ENCODE results near the gene KIF11. TPM values are rescaled to one million over a fixed set of nuclear protein-coding genes. Genes with fewer than 3 reads are reported as not detected.

The KIF11 gene
- total and polyA plus RNA-seq, 9 of the 15 experiments (the other 6 are each of a cell fraction or from before 2014, with no cell fraction given) = 11.3 to 54.4 (median 29.2) TPM

- intact Hi-C loops (cut with micrococcal nuclease) = no loop called here
- POLR2A ChIA-PET = no interaction called here
- Histone ChIP-seq H2AFZ (ENCODE audit: low read depth, low read length) (no peak overlapping the region), H4K20me1 (replicated peaks; ENCODE audit: control insufficient read depth, insufficient read depth, low read length) (peaks cover 4% of the 10 kb centered on the region; the same call in 1 of the 2 replicates), H3K4me2 (ENCODE audit: insufficient read depth, low read length) (no peak overlapping the region), H3K36me3 (ENCODE audit: control insufficient read depth, insufficient read depth, low read length) (peaks cover 31% of the 10 kb centered on the region; the same call in 1 of the 3 replicates), H3K9ac (ENCODE audit: insufficient read depth in 1 of 2, low read depth in 2 of 2, low read length in 2 of 2) (no peak overlapping the region), H3K4me1 (replicated peaks in 1 of 2; ENCODE audit: control insufficient read depth in 2 of 2, insufficient read depth in 2 of 2, low read length in 2 of 2) (peaks cover 0 to under 1% of the 10 kb centered on the region in 2 experiments; a peak in 1 of 5 replicates), H3K4me3 (no peak overlapping the region), H3K79me2 (ENCODE audit: control insufficient read depth, insufficient read depth, low read length) (peaks cover 54% of the 10 kb centered on the region), H3K27ac (ENCODE audit: extremely low read depth, low read depth, low read length) (no peak overlapping the region), H3K27me3 (ENCODE audit: control insufficient read depth in 2 of 2, insufficient read depth in 2 of 2, low read length in 2 of 2) (no peaks in the 10 kb centered on the region), H3K9me3 (replicated peaks; ENCODE audit: control insufficient read depth, insufficient read depth, low read depth, low read length) (no peaks in the 10 kb centered on the region), H3K9me1 (ENCODE audit: control insufficient read depth, insufficient read depth, low read length) (peaks cover 3% of the 10 kb centered on the region)
- TF ChIP-seq ZNF143 (CRISPR knock-in tag; IDR thresholded peaks at IDR 0.05) = no peak
- TF ChIP-seq, protein P1, sequence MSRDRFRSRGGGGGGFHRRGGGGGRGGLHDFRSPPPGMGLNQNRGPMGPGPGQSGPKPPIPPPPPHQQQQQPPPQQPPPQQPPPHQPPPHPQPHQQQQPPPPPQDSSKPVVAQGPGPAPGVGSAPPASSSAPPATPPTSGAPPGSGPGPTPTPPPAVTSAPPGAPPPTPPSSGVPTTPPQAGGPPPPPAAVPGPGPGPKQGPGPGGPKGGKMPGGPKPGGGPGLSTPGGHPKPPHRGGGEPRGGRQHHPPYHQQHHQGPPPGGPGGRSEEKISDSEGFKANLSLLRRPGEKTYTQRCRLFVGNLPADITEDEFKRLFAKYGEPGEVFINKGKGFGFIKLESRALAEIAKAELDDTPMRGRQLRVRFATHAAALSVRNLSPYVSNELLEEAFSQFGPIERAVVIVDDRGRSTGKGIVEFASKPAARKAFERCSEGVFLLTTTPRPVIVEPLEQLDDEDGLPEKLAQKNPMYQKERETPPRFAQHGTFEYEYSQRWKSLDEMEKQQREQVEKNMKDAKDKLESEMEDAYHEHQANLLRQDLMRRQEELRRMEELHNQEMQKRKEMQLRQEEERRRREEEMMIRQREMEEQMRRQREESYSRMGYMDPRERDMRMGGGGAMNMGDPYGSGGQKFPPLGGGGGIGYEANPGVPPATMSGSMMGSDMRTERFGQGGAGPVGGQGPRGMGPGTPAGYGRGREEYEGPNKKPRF (IDR thresholded peaks at IDR 0.05; ENCODE audit: low read depth, low read length) = no peak
- TF ChIP-seq ZNF75A (CRISPR knock-in tag; IDR thresholded peaks at IDR 0.05) = no peak
- no peak for TF ChIP-seq HIVEP1 (CRISPR knock-in tag; IDR thresholded peaks at IDR 0.05)
- TF ChIP-seq ZNF76 (CRISPR knock-in tag; IDR thresholded peaks at IDR 0.05; ENCODE audit: borderline replicate concordance) = no peak
- TF ChIP-seq, protein P2, sequence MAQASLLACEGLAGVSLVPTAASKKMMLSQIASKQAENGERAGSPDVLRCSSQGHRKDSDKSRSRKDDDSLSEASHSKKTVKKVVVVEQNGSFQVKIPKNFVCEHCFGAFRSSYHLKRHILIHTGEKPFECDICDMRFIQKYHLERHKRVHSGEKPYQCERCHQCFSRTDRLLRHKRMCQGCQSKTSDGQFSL (CRISPR knock-in tag; IDR thresholded peaks at IDR 0.05) = no peak
- TF ChIP-seq, protein P2 (tag; IDR thresholded peaks at IDR 0.05) = no peak
- TF ChIP-seq PHB (CRISPR knock-in tag; IDR thresholded peaks at IDR 0.05) = no peak
- no peak for TF ChIP-seq MYC (IDR thresholded peaks at IDR 0.05; ENCODE audit: low read depth, low read length)
- no peak for TF ChIP-seq MYC (CRISPR knock-in tag; IDR thresholded peaks at IDR 0.05; ENCODE audit: borderline replicate concordance, low read depth)
- no peak for TF ChIP-seq ESRRB (CRISPR knock-in tag; IDR thresholded peaks at IDR 0.05; ENCODE audit: borderline replicate concordance)
- TF ChIP-seq, protein P3, sequence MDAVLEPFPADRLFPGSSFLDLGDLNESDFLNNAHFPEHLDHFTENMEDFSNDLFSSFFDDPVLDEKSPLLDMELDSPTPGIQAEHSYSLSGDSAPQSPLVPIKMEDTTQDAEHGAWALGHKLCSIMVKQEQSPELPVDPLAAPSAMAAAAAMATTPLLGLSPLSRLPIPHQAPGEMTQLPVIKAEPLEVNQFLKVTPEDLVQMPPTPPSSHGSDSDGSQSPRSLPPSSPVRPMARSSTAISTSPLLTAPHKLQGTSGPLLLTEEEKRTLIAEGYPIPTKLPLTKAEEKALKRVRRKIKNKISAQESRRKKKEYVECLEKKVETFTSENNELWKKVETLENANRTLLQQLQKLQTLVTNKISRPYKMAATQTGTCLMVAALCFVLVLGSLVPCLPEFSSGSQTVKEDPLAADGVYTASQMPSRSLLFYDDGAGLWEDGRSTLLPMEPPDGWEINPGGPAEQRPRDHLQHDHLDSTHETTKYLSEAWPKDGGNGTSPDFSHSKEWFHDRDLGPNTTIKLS (IDR thresholded peaks at IDR 0.05; ENCODE audit: borderline replicate concordance, low read depth) = no peak
- TF ChIP-seq, protein P4, sequence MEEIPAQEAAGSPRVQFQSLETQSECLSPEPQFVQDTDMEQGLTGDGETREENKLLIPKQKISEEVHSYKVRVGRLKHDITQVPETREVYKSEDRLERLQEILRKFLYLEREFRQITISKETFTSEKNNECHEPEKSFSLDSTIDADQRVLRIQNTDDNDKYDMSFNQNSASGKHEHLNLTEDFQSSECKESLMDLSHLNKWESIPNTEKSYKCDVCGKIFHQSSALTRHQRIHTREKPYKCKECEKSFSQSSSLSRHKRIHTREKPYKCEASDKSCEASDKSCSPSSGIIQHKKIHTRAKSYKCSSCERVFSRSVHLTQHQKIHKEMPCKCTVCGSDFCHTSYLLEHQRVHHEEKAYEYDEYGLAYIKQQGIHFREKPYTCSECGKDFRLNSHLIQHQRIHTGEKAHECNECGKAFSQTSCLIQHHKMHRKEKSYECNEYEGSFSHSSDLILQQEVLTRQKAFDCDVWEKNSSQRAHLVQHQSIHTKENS (CRISPR knock-in tag; IDR thresholded peaks at IDR 0.05) = no peak
- FAIRE-seq (no peak), ATAC-seq (no peak), DNase-seq (ENCODE audit: extremely low read depth in 1 of 4, low spot score in 3 of 4) (no peak)
- BruUV-seq (replicated peaks) = no TSS peak
- WGBS (ENCODE audit: insufficient coverage, low coverage, missing lambda C conversion rate) = 86% methylated on average over 2 of the region's 4 CpGs
- in situ Hi-C loops (cut with MboI) = no loop called here
- CTCF ChIA-PET (ENCODE audit: low intra/inter-chr PET ratio) = interaction anchor here (0.6 to 0.7 kb wide), 2 partner anchors 27 to 182 kb away, joined by 3 to 4 read pairs; no protein-coding TSS in a partner anchor
These were observed 45.3 kb upstream of the KIF11 start for GRCh38 chr10:92547676-92548075.

Data from K562 (cell line).